ENCODE results near the gene CREB3L2.

DNA sequence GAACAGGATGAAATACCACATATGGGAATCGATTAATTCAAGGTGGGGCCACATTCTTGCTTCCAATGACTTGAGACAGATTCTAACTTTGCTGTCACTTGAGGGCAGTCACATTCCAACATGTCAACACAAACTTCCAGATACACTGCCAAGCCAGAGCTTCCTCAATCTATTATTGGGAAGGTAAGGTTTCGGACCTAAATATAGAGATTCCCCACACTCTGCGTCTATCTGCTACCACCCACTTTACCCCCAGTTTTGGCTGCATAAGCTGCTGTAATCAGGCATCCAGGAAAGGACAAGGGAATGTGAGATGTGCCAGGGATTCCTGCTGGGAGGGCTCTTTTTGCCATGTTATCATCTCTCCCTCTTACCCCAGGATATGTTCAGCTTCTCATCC lies 134.6 kb downstream of the CREB3L2 start:
- TF ChIP-seq, protein P1, sequence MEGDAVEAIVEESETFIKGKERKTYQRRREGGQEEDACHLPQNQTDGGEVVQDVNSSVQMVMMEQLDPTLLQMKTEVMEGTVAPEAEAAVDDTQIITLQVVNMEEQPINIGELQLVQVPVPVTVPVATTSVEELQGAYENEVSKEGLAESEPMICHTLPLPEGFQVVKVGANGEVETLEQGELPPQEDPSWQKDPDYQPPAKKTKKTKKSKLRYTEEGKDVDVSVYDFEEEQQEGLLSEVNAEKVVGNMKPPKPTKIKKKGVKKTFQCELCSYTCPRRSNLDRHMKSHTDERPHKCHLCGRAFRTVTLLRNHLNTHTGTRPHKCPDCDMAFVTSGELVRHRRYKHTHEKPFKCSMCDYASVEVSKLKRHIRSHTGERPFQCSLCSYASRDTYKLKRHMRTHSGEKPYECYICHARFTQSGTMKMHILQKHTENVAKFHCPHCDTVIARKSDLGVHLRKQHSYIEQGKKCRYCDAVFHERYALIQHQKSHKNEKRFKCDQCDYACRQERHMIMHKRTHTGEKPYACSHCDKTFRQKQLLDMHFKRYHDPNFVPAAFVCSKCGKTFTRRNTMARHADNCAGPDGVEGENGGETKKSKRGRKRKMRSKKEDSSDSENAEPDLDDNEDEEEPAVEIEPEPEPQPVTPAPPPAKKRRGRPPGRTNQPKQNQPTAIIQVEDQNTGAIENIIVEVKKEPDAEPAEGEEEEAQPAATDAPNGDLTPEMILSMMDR (IDR thresholded peaks at IDR 0.05; ENCODE audit: insufficient read depth, low read length), result no peak
- TF ChIP-seq, protein P2, sequence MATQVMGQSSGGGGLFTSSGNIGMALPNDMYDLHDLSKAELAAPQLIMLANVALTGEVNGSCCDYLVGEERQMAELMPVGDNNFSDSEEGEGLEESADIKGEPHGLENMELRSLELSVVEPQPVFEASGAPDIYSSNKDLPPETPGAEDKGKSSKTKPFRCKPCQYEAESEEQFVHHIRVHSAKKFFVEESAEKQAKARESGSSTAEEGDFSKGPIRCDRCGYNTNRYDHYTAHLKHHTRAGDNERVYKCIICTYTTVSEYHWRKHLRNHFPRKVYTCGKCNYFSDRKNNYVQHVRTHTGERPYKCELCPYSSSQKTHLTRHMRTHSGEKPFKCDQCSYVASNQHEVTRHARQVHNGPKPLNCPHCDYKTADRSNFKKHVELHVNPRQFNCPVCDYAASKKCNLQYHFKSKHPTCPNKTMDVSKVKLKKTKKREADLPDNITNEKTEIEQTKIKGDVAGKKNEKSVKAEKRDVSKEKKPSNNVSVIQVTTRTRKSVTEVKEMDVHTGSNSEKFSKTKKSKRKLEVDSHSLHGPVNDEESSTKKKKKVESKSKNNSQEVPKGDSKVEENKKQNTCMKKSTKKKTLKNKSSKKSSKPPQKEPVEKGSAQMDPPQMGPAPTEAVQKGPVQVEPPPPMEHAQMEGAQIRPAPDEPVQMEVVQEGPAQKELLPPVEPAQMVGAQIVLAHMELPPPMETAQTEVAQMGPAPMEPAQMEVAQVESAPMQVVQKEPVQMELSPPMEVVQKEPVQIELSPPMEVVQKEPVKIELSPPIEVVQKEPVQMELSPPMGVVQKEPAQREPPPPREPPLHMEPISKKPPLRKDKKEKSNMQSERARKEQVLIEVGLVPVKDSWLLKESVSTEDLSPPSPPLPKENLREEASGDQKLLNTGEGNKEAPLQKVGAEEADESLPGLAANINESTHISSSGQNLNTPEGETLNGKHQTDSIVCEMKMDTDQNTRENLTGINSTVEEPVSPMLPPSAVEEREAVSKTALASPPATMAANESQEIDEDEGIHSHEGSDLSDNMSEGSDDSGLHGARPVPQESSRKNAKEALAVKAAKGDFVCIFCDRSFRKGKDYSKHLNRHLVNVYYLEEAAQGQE (IDR thresholded peaks at IDR 0.05; ENCODE audit: insufficient replicate concordance, low read depth), result no peak
- TF ChIP-seq POLR2AphosphoS5 (IDR thresholded peaks at IDR 0.05; ENCODE audit: low read depth), result no peak
- TF ChIP-seq GABPA (IDR thresholded peaks at IDR 0.05; ENCODE audit: low read depth), result no peak

Data from HL-60 (cell line).